ENCODE measurements around the gene ANKRD44.

The ANKRD44 gene

DNA sequence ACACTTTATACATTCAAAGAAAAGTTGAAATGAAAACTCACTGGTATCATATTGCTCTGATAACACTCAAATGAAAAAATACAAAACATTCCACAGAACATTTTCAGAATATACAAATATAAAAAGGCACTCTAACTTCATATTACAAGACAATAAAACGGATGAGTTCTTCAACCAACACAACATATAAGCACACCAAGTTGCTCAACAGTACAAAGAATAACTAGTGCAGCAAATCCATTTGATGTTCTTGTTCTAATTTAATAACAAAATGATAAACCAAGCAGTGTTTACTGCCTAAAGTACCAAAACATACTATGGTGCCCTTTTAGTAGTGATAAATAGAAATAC is 323.3 kb downstream of the ANKRD44 start:
- Histone ChIP-seq H3K27me3 (ENCODE audit: insufficient read depth, insufficient read length) (no peaks in the 10 kb centered on the region), H3K9ac (ENCODE audit: insufficient read length, low read depth) (no peak overlapping the region), H3K36me3 (ENCODE audit: insufficient read depth, insufficient read length, low read length) (no peaks in the 10 kb centered on the region), H3K9me3 (ENCODE audit: insufficient read depth, low read length) (no peaks in the 10 kb centered on the region), H3K4me1 (ENCODE audit: insufficient read depth, insufficient read length) (no peaks in the 10 kb centered on the region), H3K4me3 (ENCODE audit: insufficient read length, low read depth) (no peak overlapping the region)
- no peak for DNase-seq (ENCODE audit: low read depth, low spot score)
- TF ChIP-seq SUZ12 (IDR thresholded peaks at IDR 0.05; ENCODE audit: extremely low read depth, insufficient read depth, insufficient read length) (no peak), ZNF274 (IDR thresholded peaks at IDR 0.05; ENCODE audit: low read depth, low read length) (no peak), YY1 (IDR thresholded peaks at IDR 0.05; ENCODE audit: insufficient read depth, insufficient read length) (no peak)

- H3K9me3 ChIP-seq (ENCODE audit: insufficient read depth, low read length), result no peaks in the 10 kb centered on the region
- no peak overlapping the region for H3K4me3 ChIP-seq (ENCODE audit: insufficient read length, low read depth)
- no peaks in the 10 kb centered on the region for H3K27me3 ChIP-seq (ENCODE audit: insufficient read depth, insufficient read length)
- DNase-seq (ENCODE audit: low read depth, low spot score), result no peak
- H3K4me1 ChIP-seq (ENCODE audit: insufficient read depth, insufficient read length), result no peaks in the 10 kb centered on the region
- no peak for TF ChIP-seq ZNF274 (IDR thresholded peaks at IDR 0.05; ENCODE audit: low read depth, low read length)
- no peak for TF ChIP-seq YY1 (IDR thresholded peaks at IDR 0.05; ENCODE audit: insufficient read depth, insufficient read length)
- TF ChIP-seq SUZ12 (IDR thresholded peaks at IDR 0.05; ENCODE audit: extremely low read depth, insufficient read depth, insufficient read length), result no peak
- no peaks in the 10 kb centered on the region for H3K36me3 ChIP-seq (ENCODE audit: insufficient read depth, insufficient read length, low read length)
- no peak overlapping the region for H3K9ac ChIP-seq (ENCODE audit: insufficient read length, low read depth)
These were observed 324.9 kb downstream of the ANKRD44 start for GRCh38 chr2:196985511-196986183.

DNA sequence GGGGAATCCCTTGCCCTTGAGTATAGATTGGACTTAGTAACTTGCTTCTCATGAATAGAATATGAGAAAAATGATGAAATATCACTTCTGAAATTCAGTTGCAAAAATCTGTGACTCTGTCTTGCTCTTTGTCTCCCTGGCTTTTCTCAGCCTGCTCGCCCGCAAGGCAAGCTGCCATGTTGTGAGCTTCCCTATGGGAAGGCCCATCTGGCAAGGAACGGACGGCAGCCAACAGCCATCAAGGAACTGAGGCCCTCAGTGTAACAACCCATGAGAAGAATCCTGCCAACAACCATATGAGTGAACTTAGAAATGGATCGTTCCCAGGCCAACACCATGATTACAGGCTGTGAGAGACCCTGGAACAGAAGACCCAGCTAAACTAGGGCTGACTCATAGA is 325.7 kb downstream of the ANKRD44 start:
- TF ChIP-seq ZNF274 (IDR thresholded peaks at IDR 0.05; ENCODE audit: low read depth, low read length) (no peak), SUZ12 (IDR thresholded peaks at IDR 0.05; ENCODE audit: extremely low read depth, insufficient read depth, insufficient read length) (no peak), YY1 (IDR thresholded peaks at IDR 0.05; ENCODE audit: insufficient read depth, insufficient read length) (no peak)
- no peak overlapping the region for H3K9ac ChIP-seq (ENCODE audit: insufficient read length, low read depth)
- no peak for DNase-seq (ENCODE audit: low read depth, low spot score)

DNA sequence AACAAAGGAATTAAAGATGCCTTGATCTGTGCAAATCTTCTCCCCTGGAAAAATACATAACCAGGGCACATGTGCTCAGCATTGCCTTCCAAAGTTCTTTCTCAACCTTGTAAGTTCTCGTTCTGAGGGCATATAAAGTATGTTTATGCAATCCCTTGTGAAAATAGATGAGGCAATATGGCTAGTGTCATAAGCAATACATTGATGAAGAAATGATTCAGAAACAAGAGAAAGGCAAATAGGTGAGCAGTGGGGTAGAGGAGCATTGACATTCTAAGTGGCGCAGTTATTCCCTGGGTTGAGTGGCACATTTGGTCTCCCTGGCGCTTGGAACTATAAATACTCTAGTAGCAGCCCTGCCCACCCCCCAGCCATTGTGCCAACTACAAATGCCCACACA is 326.6 kb downstream of the ANKRD44 start:
- H3K4me1 ChIP-seq (ENCODE audit: insufficient read depth, insufficient read length), result no peaks in the 10 kb centered on the region
- H3K9me3 ChIP-seq (ENCODE audit: insufficient read depth, low read length), result no peaks in the 10 kb centered on the region
- H3K4me3 ChIP-seq (ENCODE audit: insufficient read length, low read depth), result no peak overlapping the region
- H3K9ac ChIP-seq (ENCODE audit: insufficient read length, low read depth), result no peak overlapping the region
- H3K36me3 ChIP-seq (ENCODE audit: insufficient read depth, insufficient read length, low read length), result no peaks in the 10 kb centered on the region
- no peaks in the 10 kb centered on the region for H3K27me3 ChIP-seq (ENCODE audit: insufficient read depth, insufficient read length)
- TF ChIP-seq SUZ12 (IDR thresholded peaks at IDR 0.05; ENCODE audit: extremely low read depth, insufficient read depth, insufficient read length) (no peak), ZNF274 (IDR thresholded peaks at IDR 0.05; ENCODE audit: low read depth, low read length) (no peak), YY1 (IDR thresholded peaks at IDR 0.05; ENCODE audit: insufficient read depth, insufficient read length) (no peak)
- no peak for DNase-seq (ENCODE audit: low read depth, low spot score)

More for the DNA sequence above, 325.7 kb downstream of the ANKRD44 start:
- Histone ChIP-seq H3K27me3 (ENCODE audit: insufficient read depth, insufficient read length) (no peaks in the 10 kb centered on the region), H3K4me3 (ENCODE audit: insufficient read length, low read depth) (no peak overlapping the region), H3K4me1 (ENCODE audit: insufficient read depth, insufficient read length) (no peaks in the 10 kb centered on the region), H3K9me3 (ENCODE audit: insufficient read depth, low read length) (no peaks in the 10 kb centered on the region), H3K36me3 (ENCODE audit: insufficient read depth, insufficient read length, low read length) (no peaks in the 10 kb centered on the region)

GRCh38 chr2:196980473-196980872 is 330.1 kb downstream of the ANKRD44 start:
- H3K4me3 ChIP-seq (ENCODE audit: insufficient read length, low read depth), result no peak overlapping the region
- no peaks in the 10 kb centered on the region for H3K36me3 ChIP-seq (ENCODE audit: insufficient read depth, insufficient read length, low read length)
- H3K4me1 ChIP-seq (ENCODE audit: insufficient read depth, insufficient read length), result no peaks in the 10 kb centered on the region
- H3K27me3 ChIP-seq (ENCODE audit: insufficient read depth, insufficient read length), result no peaks in the 10 kb centered on the region
- H3K9me3 ChIP-seq (ENCODE audit: insufficient read depth, low read length), result no peaks in the 10 kb centered on the region
- no peak overlapping the region for H3K9ac ChIP-seq (ENCODE audit: insufficient read length, low read depth)
- DNase-seq (ENCODE audit: low read depth, low spot score), result no peak
- no peak for TF ChIP-seq SUZ12 (IDR thresholded peaks at IDR 0.05; ENCODE audit: extremely low read depth, insufficient read depth, insufficient read length)
- TF ChIP-seq YY1 (IDR thresholded peaks at IDR 0.05; ENCODE audit: insufficient read depth, insufficient read length), result no peak
- TF ChIP-seq ZNF274 (IDR thresholded peaks at IDR 0.05; ENCODE audit: low read depth, low read length), result no peak

- no peak for DNase-seq (ENCODE audit: low read depth, low spot score)
These were observed 330.6 kb downstream of the ANKRD44 start for GRCh38 chr2:196980001-196980400.

DNA sequence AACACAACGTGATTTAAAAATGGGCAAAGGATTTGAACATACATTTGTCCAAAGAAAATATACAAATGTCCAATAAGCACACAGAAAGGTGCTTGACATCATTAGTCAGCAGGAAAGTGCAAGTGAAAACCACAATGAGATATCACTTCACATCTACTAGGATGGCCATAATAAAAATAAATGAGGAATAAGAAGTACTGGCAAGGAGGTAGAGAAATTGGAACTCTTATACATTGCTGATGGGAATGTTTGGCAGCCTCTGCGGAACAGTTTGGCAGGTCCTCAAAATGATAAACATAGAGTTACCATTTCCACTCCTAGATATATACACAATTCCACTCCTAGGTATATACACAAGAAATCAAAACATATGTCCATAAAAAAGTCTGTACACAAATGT is 333.1 kb downstream of the ANKRD44 start:
- Histone ChIP-seq H3K36me3 (ENCODE audit: insufficient read depth, insufficient read length, low read length) (no peaks in the 10 kb centered on the region), H3K27me3 (ENCODE audit: insufficient read depth, insufficient read length) (no peaks in the 10 kb centered on the region), H3K4me1 (ENCODE audit: insufficient read depth, insufficient read length) (no peaks in the 10 kb centered on the region), H3K9ac (ENCODE audit: insufficient read length, low read depth) (no peak overlapping the region), H3K4me3 (ENCODE audit: insufficient read length, low read depth) (no peak overlapping the region), H3K9me3 (ENCODE audit: insufficient read depth, low read length) (no peaks in the 10 kb centered on the region)
- no peak for DNase-seq (ENCODE audit: low read depth, low spot score)
- TF ChIP-seq YY1 (IDR thresholded peaks at IDR 0.05; ENCODE audit: insufficient read depth, insufficient read length) (no peak), ZNF274 (IDR thresholded peaks at IDR 0.05; ENCODE audit: low read depth, low read length) (no peak)

More at GRCh38 chr2:196980001-196980400, 330.6 kb downstream of the ANKRD44 start:
- Histone ChIP-seq H3K4me3 (ENCODE audit: insufficient read length, low read depth) (no peak overlapping the region), H3K27me3 (ENCODE audit: insufficient read depth, insufficient read length) (no peaks in the 10 kb centered on the region), H3K9ac (ENCODE audit: insufficient read length, low read depth) (no peak overlapping the region), H3K9me3 (ENCODE audit: insufficient read depth, low read length) (no peaks in the 10 kb centered on the region), H3K4me1 (ENCODE audit: insufficient read depth, insufficient read length) (no peaks in the 10 kb centered on the region), H3K36me3 (ENCODE audit: insufficient read depth, insufficient read length, low read length) (no peaks in the 10 kb centered on the region)
- TF ChIP-seq ZNF274 (IDR thresholded peaks at IDR 0.05; ENCODE audit: low read depth, low read length) (no peak), YY1 (IDR thresholded peaks at IDR 0.05; ENCODE audit: insufficient read depth, insufficient read length) (no peak), SUZ12 (IDR thresholded peaks at IDR 0.05; ENCODE audit: extremely low read depth, insufficient read depth, insufficient read length) (no peak)
